Measurements from ENCODE around the gene ZC3H4.

ZC3H4 gene

DNA sequence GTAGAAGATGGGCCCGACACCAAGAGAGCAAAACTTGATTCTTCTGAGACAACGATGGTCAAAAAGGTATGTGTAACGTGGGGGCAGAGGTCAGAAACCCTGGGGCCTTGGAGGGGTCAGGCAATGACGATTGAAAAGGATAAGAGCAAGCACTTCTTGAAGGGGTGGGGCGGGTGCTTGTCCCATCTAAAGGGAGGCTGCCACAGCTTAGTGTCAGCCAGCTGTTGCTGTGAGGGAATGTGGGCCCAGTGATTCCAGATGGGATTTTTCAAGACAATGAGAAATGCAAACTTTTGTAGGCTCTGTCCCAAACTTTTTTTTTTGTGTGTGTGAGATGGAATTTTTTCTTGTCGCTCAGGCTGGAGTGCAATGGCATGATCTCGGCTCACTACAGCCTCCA, 41.6 kb upstream of the ZC3H4 start:
- peak overlapping the region; percentile 79 for H3K27ac ChIP-seq
- TF ChIP-seq, protein P1, sequence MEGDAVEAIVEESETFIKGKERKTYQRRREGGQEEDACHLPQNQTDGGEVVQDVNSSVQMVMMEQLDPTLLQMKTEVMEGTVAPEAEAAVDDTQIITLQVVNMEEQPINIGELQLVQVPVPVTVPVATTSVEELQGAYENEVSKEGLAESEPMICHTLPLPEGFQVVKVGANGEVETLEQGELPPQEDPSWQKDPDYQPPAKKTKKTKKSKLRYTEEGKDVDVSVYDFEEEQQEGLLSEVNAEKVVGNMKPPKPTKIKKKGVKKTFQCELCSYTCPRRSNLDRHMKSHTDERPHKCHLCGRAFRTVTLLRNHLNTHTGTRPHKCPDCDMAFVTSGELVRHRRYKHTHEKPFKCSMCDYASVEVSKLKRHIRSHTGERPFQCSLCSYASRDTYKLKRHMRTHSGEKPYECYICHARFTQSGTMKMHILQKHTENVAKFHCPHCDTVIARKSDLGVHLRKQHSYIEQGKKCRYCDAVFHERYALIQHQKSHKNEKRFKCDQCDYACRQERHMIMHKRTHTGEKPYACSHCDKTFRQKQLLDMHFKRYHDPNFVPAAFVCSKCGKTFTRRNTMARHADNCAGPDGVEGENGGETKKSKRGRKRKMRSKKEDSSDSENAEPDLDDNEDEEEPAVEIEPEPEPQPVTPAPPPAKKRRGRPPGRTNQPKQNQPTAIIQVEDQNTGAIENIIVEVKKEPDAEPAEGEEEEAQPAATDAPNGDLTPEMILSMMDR (conservative IDR thresholded peaks at IDR 0.05): no peak
- no peak for TF ChIP-seq ZFX (IDR thresholded peaks at IDR 0.05)

DNA sequence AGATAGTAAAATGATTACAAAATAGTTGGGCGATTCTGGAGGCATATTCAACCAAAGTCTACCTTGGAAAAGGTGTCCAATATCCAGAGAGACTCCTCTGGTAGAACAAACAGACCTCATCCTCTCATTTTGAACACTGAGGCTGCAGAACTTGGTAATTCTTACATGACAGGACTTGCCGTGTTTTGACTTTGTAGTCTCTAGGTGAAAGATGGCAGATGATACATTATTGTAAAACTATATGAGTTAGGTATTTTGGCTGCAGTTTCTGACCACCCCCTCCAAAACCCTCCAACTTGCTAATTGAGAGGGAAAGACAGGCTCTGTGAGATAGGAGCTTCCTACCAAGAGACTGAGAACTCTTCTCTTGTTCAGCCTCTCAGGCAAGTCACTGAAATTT, 39.7 kb upstream of the ZC3H4 start:
- TF ChIP-seq ZFX (IDR thresholded peaks at IDR 0.05): no peak
- TF ChIP-seq, protein P1 (conservative IDR thresholded peaks at IDR 0.05): no peak
- peak overlapping the region; percentile 79 for H3K27ac ChIP-seq

- H3K27ac ChIP-seq: peak overlapping the region; percentile 79; the same call in 1 of the 2 replicates
- TF ChIP-seq, protein P1 (conservative IDR thresholded peaks at IDR 0.05): no peak
- no peak for TF ChIP-seq ZFX (IDR thresholded peaks at IDR 0.05)
Observed at GRCh38 chr19:47152632-47153031, 39.1 kb upstream of the ZC3H4 start.

DNA sequence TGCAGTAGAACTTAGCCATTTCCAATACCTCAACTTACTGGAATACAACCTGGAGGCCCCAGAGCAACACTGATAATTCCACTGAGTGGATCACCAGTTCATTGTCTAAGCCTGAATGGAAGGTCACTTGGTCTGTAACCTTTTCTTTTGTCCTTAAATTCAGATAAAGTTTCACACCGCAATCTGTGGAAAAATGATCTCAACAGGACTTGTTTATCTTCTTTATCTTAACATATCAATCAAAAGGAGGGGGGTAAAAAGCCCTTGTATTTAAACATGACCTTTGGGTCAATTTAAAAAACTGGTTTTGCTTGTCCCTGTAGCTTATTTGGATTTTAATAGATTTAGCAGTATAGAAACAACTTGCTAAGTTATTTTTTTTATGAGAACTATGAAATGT, 38.6 kb upstream of the ZC3H4 start:
- H3K27ac ChIP-seq: peak overlapping the region; percentile 87; the same call in 1 of the 2 replicates

GRCh38 chr19:47151627-47152026, 38.1 kb upstream of the ZC3H4 start:
- TF ChIP-seq ZFX (IDR thresholded peaks at IDR 0.05): no peak
- TF ChIP-seq, protein P1 (conservative IDR thresholded peaks at IDR 0.05): no peak
- H3K27ac ChIP-seq: peak overlapping the region; percentile 87

More for the DNA sequence above, 38.6 kb upstream of the ZC3H4 start:
- TF ChIP-seq, protein P1 (conservative IDR thresholded peaks at IDR 0.05): no peak
- TF ChIP-seq ZFX (IDR thresholded peaks at IDR 0.05): no peak

GRCh38 chr19:47146920-47147319, 33.3 kb upstream of the ZC3H4 start:
- no peak overlapping the region for H3K27ac ChIP-seq
- TF ChIP-seq, protein P1 (conservative IDR thresholded peaks at IDR 0.05): no peak
- no peak for TF ChIP-seq ZFX (IDR thresholded peaks at IDR 0.05)

DNA sequence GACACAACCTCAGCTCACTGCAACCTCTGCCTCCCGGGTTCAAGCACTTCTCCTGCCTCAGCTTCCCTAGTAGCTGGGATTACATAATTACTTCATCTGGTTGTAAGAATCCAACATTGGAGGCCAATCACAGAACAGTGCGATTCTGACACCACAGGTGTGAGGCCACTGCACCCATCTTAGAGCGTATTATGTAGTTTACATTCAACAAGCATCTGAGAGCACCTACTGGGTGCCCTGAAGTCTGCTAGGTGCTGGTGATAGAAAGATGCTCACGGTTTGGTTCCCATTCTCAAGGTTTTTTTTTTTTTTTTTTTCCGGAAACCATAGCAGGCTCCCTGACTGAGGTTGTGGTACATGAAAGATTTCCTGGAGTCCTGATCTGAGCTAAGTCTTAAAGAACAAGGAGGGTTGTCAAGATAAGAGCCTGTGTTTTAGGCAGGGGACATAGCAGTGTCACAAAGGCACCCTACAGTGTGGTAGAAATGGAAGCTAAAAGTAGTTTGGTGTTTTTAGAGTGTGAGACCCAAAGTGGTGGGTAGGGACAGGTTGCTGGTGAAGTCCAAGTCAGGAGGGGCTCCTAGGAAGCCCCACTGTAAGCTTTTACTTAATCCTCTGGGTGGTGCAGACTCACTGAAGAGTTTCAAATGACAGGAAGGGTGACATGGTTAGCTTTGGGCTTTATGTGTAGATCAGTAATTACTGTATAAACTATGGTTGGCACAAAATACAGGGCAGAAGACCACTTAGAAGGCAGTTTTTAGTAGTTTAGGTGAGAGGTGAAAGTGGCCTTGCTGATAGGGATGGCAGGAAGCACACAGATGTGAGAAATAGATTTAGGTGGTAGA, 32.3 kb upstream of the ZC3H4 start:
- no peak overlapping the region for H3K27ac ChIP-seq
- TF ChIP-seq ZFX (IDR thresholded peaks at IDR 0.05): no peak
- TF ChIP-seq, protein P1 (conservative IDR thresholded peaks at IDR 0.05): no peak

Data from C4-2B (cell line).